Stimulated activated CD4-positive, alpha-beta T cell treated with anti-CD3 and anti-CD28 coated beads, TNF-alpha, amount 100 ng/mL, for 24 hours (primary cell): Measurements from ENCODE around the gene A1BG.

Experiments used
- DNase-seq, 3 experiments: peaks; one replicate each; pipeline ENCODE4 v3.0.0-alpha.2; 2020; ENCODE audit warnings: low read depth in 3 of 3

The A1BG gene

DNA sequence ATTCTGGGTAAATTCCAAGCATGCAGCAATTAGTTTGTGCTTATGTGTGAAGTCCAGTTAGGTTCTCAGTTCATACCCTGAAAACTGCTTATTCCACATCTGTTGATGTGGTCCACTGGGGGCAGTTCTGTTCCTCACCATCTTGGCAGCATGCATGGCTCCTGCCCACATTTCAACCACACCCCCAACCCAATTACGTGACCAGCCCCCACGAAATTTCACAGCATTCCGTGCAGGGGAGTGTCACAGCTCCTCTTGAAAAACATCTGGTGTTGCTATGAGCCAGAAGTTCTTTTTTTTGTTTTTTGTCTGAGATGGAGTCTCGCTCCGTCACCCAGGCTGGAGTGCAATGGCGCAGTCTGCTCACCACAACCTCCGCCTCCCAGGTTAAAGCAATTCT, 57.2 kb downstream of the A1BG start:
- no peak for DNase-seq
